SK-N-SH (cell line): ENCODE data around the gene NEGR1. TPM values are rescaled to one million over a fixed set of nuclear protein-coding genes. Genes with fewer than 3 reads are reported as not detected.

Source experiments
- CTCF ChIA-PET: fragments of 300-600, 350-600 bp; formaldehyde crosslinking; extraction: SDS; loops from one replicate; lab custom pipeline; 2021; lab: Yijun Ruan, JAX
- POLR2A ChIA-PET: fragments of 350-600 bp; sonication (Branson Sonifier 250); formaldehyde crosslinking; extraction: SDS; loops from one replicate; lab custom pipeline; 2020; ENCODE audit warnings: antibody characterized with exemption, inconsistent platforms; lab: Yijun Ruan, JAX
- DNase-seq: peaks from one replicate; pipeline ENCODE4 v3.0.0; 2012
- H2AFZ ChIP-seq: fragments of 200-600 bp; sonication (generic); 2 replicates; pipeline ENCODE4 v1.8.1; 2016; ENCODE audit warnings: antibody characterized with exemption, mild to moderate bottlenecking, low read depth
- H3F3A ChIP-seq: fragments of 200-600 bp; sonication (generic); replicated peaks from 2 replicates; pipeline ENCODE3; 2016; ENCODE audit warnings: antibody characterized with exemption, mild to moderate bottlenecking; ENCODE audit not compliant: insufficient read depth
- H3K27ac ChIP-seq, 2 experiments: fragments of 200-500 bp in 1 of 2; fragments of 200-600 bp in 1 of 2; sonication (Bioruptor generic) in 1 of 2; sonication (generic), shearing (Covaris generic) in 1 of 2; 2 replicates each; pipeline versions ENCODE4 v1.5.1 to v1.6.1; 2014 to 2016; ENCODE audit warnings: low read depth in 2 of 2, inconsistent platforms in 1 of 2, low read length in 1 of 2, mild to moderate bottlenecking in 1 of 2, mixed read lengths in 1 of 2
- H3K27me3 ChIP-seq: fragments of 200-600 bp; sonication (generic), shearing (Covaris generic); 2 replicates; pipeline ENCODE4 v1.6.1; 2016; ENCODE audit warnings: mixed run types; ENCODE audit not compliant: insufficient read depth
- H3K36me3 ChIP-seq, 2 experiments: fragments of 200-500 bp in 1 of 2; fragments of 200-600 bp in 1 of 2; sonication (Bioruptor generic) in 1 of 2; sonication (generic) in 1 of 2; replicated peaks in 1 of 2; 2 replicates each; pipeline versions ENCODE3 to v1.5.1; 2014 to 2016; ENCODE audit warnings: low read length in 1 of 2, mild to moderate bottlenecking in 1 of 2; ENCODE audit not compliant: insufficient read depth in 2 of 2, control insufficient read depth in 1 of 2
- H3K4me1 ChIP-seq, 2 experiments: fragments of 200-500 bp in 1 of 2; fragments of 200-600 bp in 1 of 2; sonication (Bioruptor generic) in 1 of 2; sonication (generic), shearing (Covaris generic) in 1 of 2; 2 replicates each; pipeline versions ENCODE4 v1.5.1 to v1.6.1; 2014 to 2016; ENCODE audit warnings: low read depth in 1 of 2, low read length in 1 of 2, mixed run types in 1 of 2; ENCODE audit not compliant: insufficient read depth in 2 of 2, control insufficient read depth in 1 of 2
- H3K4me2 ChIP-seq: fragments of 200-600 bp; sonication (generic), shearing (Covaris generic); 2 replicates; pipeline ENCODE4 v1.6.1; 2017; ENCODE audit warnings: mixed run types
- H3K4me3 ChIP-seq, 2 experiments: fragments of 200-500 bp in 1 of 2; fragments of 200-600 bp in 1 of 2; sonication (Bioruptor generic) in 1 of 2; sonication (generic), shearing (Covaris generic) in 1 of 2; 2 replicates each; pipeline versions ENCODE4 v1.5.1 to v1.8.1; 2014 to 2016; ENCODE audit warnings: low read depth in 2 of 2, inconsistent platforms in 1 of 2, low read length in 1 of 2, mild to moderate bottlenecking in 1 of 2, mixed read lengths in 1 of 2, moderate library complexity in 1 of 2
- H3K79me2 ChIP-seq: fragments of 200-600 bp; sonication (generic); 2 replicates; pipeline ENCODE4 v1.8.1; 2017; ENCODE audit warnings: mild to moderate bottlenecking; ENCODE audit not compliant: insufficient read depth
- H3K9ac ChIP-seq: fragments of 200-600 bp; sonication (generic); 2 replicates; pipeline ENCODE4 v1.6.1; 2017; ENCODE audit warnings: mixed run types
- H3K9me2 ChIP-seq: fragments of 200-600 bp; sonication (generic); 2 replicates; pipeline ENCODE4 v1.6.1; 2017; ENCODE audit warnings: mixed run types
- H3K9me3 ChIP-seq: fragments of 200-600 bp; sonication (generic); 2 replicates; pipeline ENCODE4 v1.6.1; 2017; ENCODE audit warnings: mixed run types, mild to moderate bottlenecking, moderate library complexity
- H4K20me1 ChIP-seq: fragments of 200-600 bp; sonication (generic); 2 replicates; pipeline ENCODE4 v1.6.1; 2017; ENCODE audit warnings: mild to moderate bottlenecking, mixed run types; ENCODE audit not compliant: insufficient read depth
- CHD2 ChIP-seq: fragments of 150-350 bp; IDR thresholded peaks from 2 replicates; pipeline ENCODE4 v1.6.1; 2018; ENCODE audit warnings: low read length; ENCODE audit not compliant: partially characterized antibody
- ELF1 ChIP-seq: IDR thresholded peaks from 2 replicates; pipeline ENCODE4 v1.4.0; 2012
- EZH2phosphoT487 ChIP-seq: fragments of 200-600 bp; sonication (generic); IDR thresholded peaks from 2 replicates; pipeline ENCODE4 v1.6.1; 2017; ENCODE audit warnings: low read depth, mixed run types, mild to moderate bottlenecking, antibody characterized with exemption, moderate library complexity, borderline replicate concordance
- FOXJ3 ChIP-seq: sonication (generic); formaldehyde crosslinking; IDR thresholded peaks from 2 replicates; pipeline ENCODE4 v1.5.1; 2020; ENCODE audit warnings: mild to moderate bottlenecking, missing genetic modification reagents
- FOXM1 ChIP-seq: IDR thresholded peaks from 2 replicates; pipeline ENCODE4 v1.4.0; 2012; ENCODE audit warnings: low read depth, mild to moderate bottlenecking
- GABPA ChIP-seq: IDR thresholded peaks from 2 replicates; pipeline ENCODE4 v1.4.0; 2012; ENCODE audit warnings: low read depth, mild to moderate bottlenecking
- GATA2 ChIP-seq: sonication (generic); formaldehyde crosslinking; IDR thresholded peaks from 2 replicates; pipeline ENCODE4 v1.5.0; 2020; ENCODE audit warnings: mild to moderate bottlenecking, missing genetic modification reagents
- JUND ChIP-seq: IDR thresholded peaks from 2 replicates; pipeline ENCODE4 v1.4.0; 2012
- MEF2A ChIP-seq: IDR thresholded peaks from 2 replicates; pipeline ENCODE4 v1.4.0; 2012; ENCODE audit warnings: low read depth, borderline replicate concordance
- MXI1 ChIP-seq: IDR thresholded peaks from 2 replicates; pipeline ENCODE4 v1.6.1; 2012; ENCODE audit warnings: mild to moderate bottlenecking, low read depth, low read length, improper control_type of control experiment
- NRF1 ChIP-seq: IDR thresholded peaks from 2 replicates; pipeline ENCODE4 v1.6.1; 2012; ENCODE audit warnings: low read depth, mild to moderate bottlenecking, low read length
- POLR2AphosphoS5 ChIP-seq: IDR thresholded peaks from 2 replicates; pipeline ENCODE4 v1.6.1; 2012; ENCODE audit warnings: low read depth, low read length
- RFX5 ChIP-seq: IDR thresholded peaks from 2 replicates; pipeline ENCODE4 v1.6.1; 2012; ENCODE audit warnings: mild to moderate bottlenecking, improper control_type of control experiment, low read length
- RXRA ChIP-seq: IDR thresholded peaks from 2 replicates; pipeline ENCODE4 v1.4.0; 2012; ENCODE audit warnings: low read depth, mild to moderate bottlenecking, borderline replicate concordance
- SIN3A ChIP-seq: IDR thresholded peaks from 2 replicates; pipeline ENCODE4 v1.6.1; 2012; ENCODE audit warnings: low read depth, mild to moderate bottlenecking, low read length, moderate library complexity, borderline replicate concordance
- SMC3 ChIP-seq: IDR thresholded peaks from 2 replicates; pipeline ENCODE4 v1.6.1; 2012; ENCODE audit warnings: low read depth, low read length, improper control_type of control experiment
- TEAD4 ChIP-seq: IDR thresholded peaks from 2 replicates; pipeline ENCODE4 v1.4.0; 2012; ENCODE audit warnings: mild to moderate bottlenecking, borderline replicate concordance; ENCODE audit not compliant: insufficient read depth
- ZBTB33 ChIP-seq: IDR thresholded peaks from 2 replicates; pipeline ENCODE4 v1.4.0; 2012; ENCODE audit warnings: low read depth, borderline replicate concordance
- WGBS: methylation state at CpG from one replicate; pipeline ENCODE4 v1.1.6; 2017; ENCODE audit warnings: low lambda C conversion rate; 5-methylcytosine and 5-hydroxymethylcytosine counted together
- polyA plus RNA-seq, 3 experiments: library from polyadenylated mRNA; depleted of rRNA; stranded (reverse); fragments of >200 nt; gene quantifications; 2 replicates each; pipeline ENCODE4 v1.2.3, GENCODE V29; 2012
- TF ChIP-seq, protein P1 (sequence below): fragments of 150-350 bp; IDR thresholded peaks from 2 replicates; pipeline ENCODE4 v1.6.1; 2017; ENCODE audit warnings: antibody characterized with exemption, low read length, low read depth, borderline replicate concordance

Gene NEGR1
- polyA plus RNA-seq, 1 of the 3 experiments (the other 2 are of a cell fraction): 0.21 TPM

- Histone ChIP-seq H4K20me1 (no peaks in the 10 kb centered on the region), H3K27ac (no peak overlapping the region), H3K4me3 (no peak overlapping the region), H3K79me2 (no peaks in the 10 kb centered on the region), H3K9me2 (no peaks in the 10 kb centered on the region), H3K9me3 (no peaks in the 10 kb centered on the region), H3K4me2 (no peak overlapping the region), H3K4me1 (no peaks in the 10 kb centered on the region), H3F3A (no peaks in the 10 kb centered on the region), H3K36me3 (no peaks in the 10 kb centered on the region), H3K9ac (no peak overlapping the region), H2AFZ (no peak overlapping the region), H3K27me3 (no peaks in the 10 kb centered on the region)
- POLR2A ChIA-PET: no interaction called here
- no peak for DNase-seq
- TF ChIP-seq EZH2phosphoT487: no peak
- no peak for TF ChIP-seq MXI1
- TF ChIP-seq POLR2AphosphoS5: no peak
- TF ChIP-seq FOXJ3 (CRISPR knock-in tag): no peak
- CTCF ChIA-PET: no interaction called here
Measured at GRCh38 chr1:72150508-72150907, 131.8 kb downstream of the NEGR1 start.

DNA sequence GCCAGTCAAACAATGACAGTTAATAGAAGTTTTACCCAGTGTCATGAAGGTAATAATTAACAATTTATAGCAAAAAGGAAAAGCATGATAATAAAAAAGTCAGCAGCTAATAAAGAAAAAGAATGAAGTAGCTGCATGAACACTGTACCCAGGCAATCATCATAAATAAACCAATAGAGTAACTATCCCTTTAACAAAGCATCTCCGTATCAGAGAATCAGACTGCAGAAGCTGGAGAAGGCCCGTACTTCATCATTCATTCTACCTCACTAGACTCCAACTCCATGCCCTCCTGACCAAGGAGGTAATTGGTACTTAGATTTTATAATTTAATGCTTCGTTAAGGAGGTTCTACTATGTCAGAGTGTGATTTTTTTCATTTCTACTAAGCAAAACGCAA lies 140.5 kb downstream of the NEGR1 start:
- H3K4me2 ChIP-seq: no peak overlapping the region
- no peak overlapping the region for H2AFZ ChIP-seq
- H3K27me3 ChIP-seq: no peaks in the 10 kb centered on the region
- no peak overlapping the region for H3K27ac ChIP-seq
- H3K9ac ChIP-seq: no peak overlapping the region
- DNase-seq: no peak
- no peaks in the 10 kb centered on the region for H3K4me1 ChIP-seq
- no peaks in the 10 kb centered on the region for H3F3A ChIP-seq
- no peaks in the 10 kb centered on the region for H3K9me3 ChIP-seq
- no peak for TF ChIP-seq RXRA
- no peak for TF ChIP-seq GATA2 (CRISPR knock-in tag)
- TF ChIP-seq, protein P1, sequence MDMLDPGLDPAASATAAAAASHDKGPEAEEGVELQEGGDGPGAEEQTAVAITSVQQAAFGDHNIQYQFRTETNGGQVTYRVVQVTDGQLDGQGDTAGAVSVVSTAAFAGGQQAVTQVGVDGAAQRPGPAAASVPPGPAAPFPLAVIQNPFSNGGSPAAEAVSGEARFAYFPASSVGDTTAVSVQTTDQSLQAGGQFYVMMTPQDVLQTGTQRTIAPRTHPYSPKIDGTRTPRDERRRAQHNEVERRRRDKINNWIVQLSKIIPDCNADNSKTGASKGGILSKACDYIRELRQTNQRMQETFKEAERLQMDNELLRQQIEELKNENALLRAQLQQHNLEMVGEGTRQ: no peak
- no peak for TF ChIP-seq MEF2A
- TF ChIP-seq MXI1: no peak
- TF ChIP-seq CHD2: no peak
- no peak for TF ChIP-seq TEAD4
- no peak for TF ChIP-seq ZBTB33
- TF ChIP-seq ELF1: no peak
- no peak for TF ChIP-seq JUND
- no peak for TF ChIP-seq SMC3
- TF ChIP-seq POLR2AphosphoS5: no peak
- TF ChIP-seq GABPA: no peak
- TF ChIP-seq NRF1: no peak
- no peak for TF ChIP-seq EZH2phosphoT487
- TF ChIP-seq SIN3A: no peak
- no peak for TF ChIP-seq FOXM1
- no peak for TF ChIP-seq RFX5
- H3K36me3 ChIP-seq: no peaks in the 10 kb centered on the region
- no peak overlapping the region for H3K4me3 ChIP-seq
- WGBS: 44% methylated on average over 4 of the region's 4 CpGs
- no peaks in the 10 kb centered on the region for H3K9me2 ChIP-seq
- H3K79me2 ChIP-seq: no peaks in the 10 kb centered on the region
- CTCF ChIA-PET: no interaction called here
- H4K20me1 ChIP-seq: no peaks in the 10 kb centered on the region
- POLR2A ChIA-PET: no interaction called here
